ENCODE measurements around the gene DAAM1. TPM values are rescaled to one million over a fixed set of nuclear protein-coding genes. Genes with fewer than 3 reads are reported as not detected.

DAAM1 gene
- total RNA-seq, 1 experiment from 2014 or later: 35.3 TPM

GRCh38 chr14:59294662-59294992 lies 106.2 kb downstream of the DAAM1 start:
- CTCF ChIA-PET: no interaction called here
- Mint-ChIP-seq H3K36me3 (ENCODE audit: insufficient read depth, unreplicated experiment) (peaks cover 14% of the 10 kb centered on the region), H3K9me3 (ENCODE audit: unreplicated experiment) (no peaks in the 10 kb centered on the region), H3K27me3 (ENCODE audit: insufficient read depth, unreplicated experiment) (no peaks in the 10 kb centered on the region), H3K27ac (ENCODE audit: unreplicated experiment) (peak overlapping the region; percentile 42), H3K4me3 (ENCODE audit: unreplicated experiment) (no peak overlapping the region), H3K4me1 (ENCODE audit: low read depth, unreplicated experiment) (peaks cover 37% of the 10 kb centered on the region)
- Histone ChIP-seq H3K9me3 (no peaks in the 10 kb centered on the region), H3K4me3 (ENCODE audit: low read depth, low read length) (no peak overlapping the region), H3K4me1 (peaks cover 37% of the 10 kb centered on the region), H3K27me3 (replicated peaks; ENCODE audit: control insufficient read depth, insufficient read depth, low read length) (no peaks in the 10 kb centered on the region), H3K36me3 (ENCODE audit: control insufficient read depth, insufficient read depth, low read length) (no peaks in the 10 kb centered on the region)
- TF ChIP-seq, protein P1, sequence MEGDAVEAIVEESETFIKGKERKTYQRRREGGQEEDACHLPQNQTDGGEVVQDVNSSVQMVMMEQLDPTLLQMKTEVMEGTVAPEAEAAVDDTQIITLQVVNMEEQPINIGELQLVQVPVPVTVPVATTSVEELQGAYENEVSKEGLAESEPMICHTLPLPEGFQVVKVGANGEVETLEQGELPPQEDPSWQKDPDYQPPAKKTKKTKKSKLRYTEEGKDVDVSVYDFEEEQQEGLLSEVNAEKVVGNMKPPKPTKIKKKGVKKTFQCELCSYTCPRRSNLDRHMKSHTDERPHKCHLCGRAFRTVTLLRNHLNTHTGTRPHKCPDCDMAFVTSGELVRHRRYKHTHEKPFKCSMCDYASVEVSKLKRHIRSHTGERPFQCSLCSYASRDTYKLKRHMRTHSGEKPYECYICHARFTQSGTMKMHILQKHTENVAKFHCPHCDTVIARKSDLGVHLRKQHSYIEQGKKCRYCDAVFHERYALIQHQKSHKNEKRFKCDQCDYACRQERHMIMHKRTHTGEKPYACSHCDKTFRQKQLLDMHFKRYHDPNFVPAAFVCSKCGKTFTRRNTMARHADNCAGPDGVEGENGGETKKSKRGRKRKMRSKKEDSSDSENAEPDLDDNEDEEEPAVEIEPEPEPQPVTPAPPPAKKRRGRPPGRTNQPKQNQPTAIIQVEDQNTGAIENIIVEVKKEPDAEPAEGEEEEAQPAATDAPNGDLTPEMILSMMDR (IDR thresholded peaks at IDR 0.05; ENCODE audit: insufficient read depth in 1 of 2, low read depth in 1 of 2, low read length in 1 of 2, severe bottlenecking in 1 of 2, unreplicated experiment in 1 of 2): no peak
- no TSS peak for BruUV-seq (replicated peaks)
- DNase-seq: no peak
- POLR2A ChIA-PET: no interaction called here
- intact Hi-C loops (cut with micrococcal nuclease; ENCODE audit: unreplicated experiment): no loop called here

- Mint-ChIP-seq H3K36me3 (ENCODE audit: insufficient read depth, unreplicated experiment) (peaks cover 10% of the 10 kb centered on the region), H3K27me3 (ENCODE audit: insufficient read depth, unreplicated experiment) (no peaks in the 10 kb centered on the region), H3K4me3 (ENCODE audit: unreplicated experiment) (no peak overlapping the region), H3K4me1 (ENCODE audit: low read depth, unreplicated experiment) (peaks cover 37% of the 10 kb centered on the region), H3K27ac (ENCODE audit: unreplicated experiment) (peak overlapping the region; percentile 92), H3K9me3 (ENCODE audit: unreplicated experiment) (no peaks in the 10 kb centered on the region)
- no peak overlapping the region for H3K4me3 ChIP-seq (ENCODE audit: low read depth, low read length)
- no peak for DNase-seq
- TF ChIP-seq, protein P1 (IDR thresholded peaks at IDR 0.05; ENCODE audit: insufficient read depth in 1 of 2, low read depth in 1 of 2, low read length in 1 of 2, severe bottlenecking in 1 of 2, unreplicated experiment in 1 of 2): no peak
- POLR2A ChIA-PET: interaction anchor here (0.5 kb wide), 1 partner anchor 188 kb away, joined by 3 read pairs; no protein-coding TSS in a partner anchor
- no peaks in the 10 kb centered on the region for H3K9me3 ChIP-seq
- H3K36me3 ChIP-seq (ENCODE audit: control insufficient read depth, insufficient read depth, low read length): no peaks in the 10 kb centered on the region
- intact Hi-C loops (cut with micrococcal nuclease; ENCODE audit: unreplicated experiment): no loop called here
- H3K27me3 ChIP-seq (replicated peaks; ENCODE audit: control insufficient read depth, insufficient read depth, low read length): no peaks in the 10 kb centered on the region
- CTCF ChIA-PET: no interaction called here
- BruUV-seq (replicated peaks): no TSS peak
- peaks cover 37% of the 10 kb centered on the region for H3K4me1 ChIP-seq
Measured at GRCh38 chr14:59295951-59296350, 107.5 kb downstream of the DAAM1 start.

GRCh38 chr14:59296508-59296907 lies 108.0 kb downstream of the DAAM1 start:
- Mint-ChIP-seq H3K27ac (ENCODE audit: unreplicated experiment) (peak overlapping the region; percentile 92), H3K4me1 (ENCODE audit: low read depth, unreplicated experiment) (peaks cover 37% of the 10 kb centered on the region), H3K27me3 (ENCODE audit: insufficient read depth, unreplicated experiment) (no peaks in the 10 kb centered on the region), H3K36me3 (ENCODE audit: insufficient read depth, unreplicated experiment) (peaks cover 10% of the 10 kb centered on the region), H3K9me3 (ENCODE audit: unreplicated experiment) (no peaks in the 10 kb centered on the region), H3K4me3 (ENCODE audit: unreplicated experiment) (peak overlapping the region; percentile 58)
- Histone ChIP-seq H3K27me3 (replicated peaks; ENCODE audit: control insufficient read depth, insufficient read depth, low read length) (no peaks in the 10 kb centered on the region), H3K36me3 (ENCODE audit: control insufficient read depth, insufficient read depth, low read length) (no peaks in the 10 kb centered on the region), H3K9me3 (no peaks in the 10 kb centered on the region), H3K4me1 (peaks cover 37% of the 10 kb centered on the region), H3K4me3 (ENCODE audit: low read depth, low read length) (no peak overlapping the region)
- ChIA-PET CTCF (no interaction called here), POLR2A (interaction anchor here (0.5 kb wide), 1 partner anchor 189 kb away, joined by 3 read pairs; no protein-coding TSS in a partner anchor)
- intact Hi-C loops (cut with micrococcal nuclease; ENCODE audit: unreplicated experiment): no loop called here
- TF ChIP-seq, protein P1 (IDR thresholded peaks at IDR 0.05; ENCODE audit: insufficient read depth in 1 of 2, low read depth in 1 of 2, low read length in 1 of 2, severe bottlenecking in 1 of 2, unreplicated experiment in 1 of 2): no peak
- BruUV-seq (replicated peaks): no TSS peak
- no peak for DNase-seq
